C1 segment of cervical spinal cord (tissue), 14 donors: ENCODE data around the gene CCDC177.
"Not testable (repeated sequence)": the region's sequence is repeated elsewhere in the genome, so short reads cannot be mapped to it uniquely, and the experiment has no call there.

ENCODE experiments used
- DNase-seq, 14 donors: peaks; one replicate each; lab custom pipeline; 2025; lab: John Stamatoyannopoulos, UW

The CCDC177 gene

GRCh38 chr14:69600304-69600891 lies 25.7 kb upstream of the CCDC177 start:
- DNase-seq, result no peak

- DNase-seq, result not testable (repeated sequence)
These were observed 24.8 kb upstream of the CCDC177 start for GRCh38 chr14:69599431-69599830.

GRCh38 chr14:69595336-69595735 lies 20.7 kb upstream of the CCDC177 start:
- peak in 1 of 14 donors; percentile 85 for DNase-seq

- no peak for DNase-seq
These were observed 20.2 kb upstream of the CCDC177 start for GRCh38 chr14:69594846-69595245.

- DNase-seq, result peak in 2 of 14 donors; percentile 12 to 41
These were observed 18.5 kb upstream of the CCDC177 start for GRCh38 chr14:69593018-69593677.

- no peak for DNase-seq
These were observed 16.6 kb upstream of the CCDC177 start for GRCh38 chr14:69591317-69591716.

- DNase-seq, result no peak
These were observed 12.7 kb upstream of the CCDC177 start for GRCh38 chr14:69587389-69587788.

- DNase-seq, result no peak
These were observed 11.7 kb upstream of the CCDC177 start for GRCh38 chr14:69586404-69586803.

GRCh38 chr14:69584389-69584788 lies 9.7 kb upstream of the CCDC177 start:
- no peak for DNase-seq

- DNase-seq, result no peak
These were observed 8.2 kb upstream of the CCDC177 start for GRCh38 chr14:69582829-69583228.

GRCh38 chr14:69582212-69582611 lies 7.5 kb upstream of the CCDC177 start:
- DNase-seq, result no peak

GRCh38 chr14:69581316-69581935 lies 6.8 kb upstream of the CCDC177 start:
- peak in 1 of 14 donors; percentile 86 for DNase-seq

GRCh38 chr14:69580009-69580577 lies 5.4 kb upstream of the CCDC177 start:
- no peak for DNase-seq

- DNase-seq, result no peak
These were observed 4.8 kb upstream of the CCDC177 start for GRCh38 chr14:69579476-69579875.

- DNase-seq, result no peak
These were observed 254 bp upstream of the CCDC177 start for GRCh38 chr14:69574954-69575295.

GRCh38 chr14:69573831-69574262 lies 824 bp downstream of the CCDC177 start:
- DNase-seq, result peak in 1 of 14 donors; percentile 67

GRCh38 chr14:69573205-69573830 lies 1.4 kb downstream of the CCDC177 start:
- no peak for DNase-seq

- DNase-seq, result no peak
These were observed 1.9 kb downstream of the CCDC177 start for GRCh38 chr14:69572841-69573135.

GRCh38 chr14:69572030-69572840 lies 2.4 kb downstream of the CCDC177 start:
- peak in 1 of 14 donors; percentile 23 for DNase-seq

GRCh38 chr14:69571449-69572029 lies 3.1 kb downstream of the CCDC177 start:
- no peak for DNase-seq

GRCh38 chr14:69570836-69571330 lies 3.8 kb downstream of the CCDC177 start:
- DNase-seq, result no peak
